ENCODE data around the gene HLA-DOA. TPM values are rescaled to one million over a fixed set of nuclear protein-coding genes. Genes with fewer than 3 reads are reported as not detected.
A peak's percentile ranks its signal among the peaks of the same experiment; 100 is the strongest.

Gene HLA-DOA
- total RNA-seq, 1 donor from 2014 or later, result not detected

- no peak for DNase-seq (ENCODE audit: low read depth)
These were observed 8.4 kb upstream of the HLA-DOA start for GRCh38 chr6:33017694-33018353.

DNA sequence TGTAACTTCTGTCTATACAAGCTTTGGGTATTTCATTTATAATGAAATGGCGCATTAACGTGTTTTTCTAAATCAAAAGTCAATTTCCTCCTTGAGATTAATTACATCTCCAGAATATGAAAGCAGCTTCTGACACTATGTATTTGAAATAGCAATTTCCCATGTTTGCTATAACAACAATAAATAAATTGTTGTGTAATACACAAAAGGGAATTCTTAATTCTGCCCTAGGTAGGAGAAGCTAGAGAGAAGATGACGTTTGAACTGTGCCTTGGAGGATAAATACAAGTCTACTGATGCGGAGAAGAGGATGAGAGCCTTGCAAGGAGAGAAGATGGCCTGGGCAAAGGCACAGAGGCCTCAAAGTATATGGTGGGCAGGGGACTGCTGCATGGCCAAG lies 7.6 kb upstream of the HLA-DOA start:
- no peak for DNase-seq (ENCODE audit: low read depth)

DNA sequence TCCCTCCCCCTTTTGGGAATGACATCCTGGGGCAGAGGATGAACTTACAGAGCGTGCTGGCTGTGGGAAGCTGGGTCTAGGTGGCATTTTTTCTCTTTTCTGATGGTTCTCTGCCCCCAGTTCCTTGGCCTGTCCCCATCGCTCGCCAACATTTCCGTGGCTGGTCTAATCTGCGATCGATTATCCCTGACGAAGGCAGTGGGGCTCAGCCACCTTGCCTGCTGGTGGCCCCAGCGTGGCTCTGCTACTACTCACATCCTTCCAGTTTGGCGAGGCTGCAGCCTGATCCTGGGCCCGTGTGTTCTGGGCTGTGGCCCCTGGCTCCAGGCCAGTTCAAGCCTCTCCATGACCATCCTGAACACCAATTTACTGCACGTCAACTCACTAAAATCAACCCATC lies 6.4 kb upstream of the HLA-DOA start:
- DNase-seq (ENCODE audit: low read depth), result no peak

- DNase-seq (ENCODE audit: low read depth), result peak; percentile 83
These were observed 5.6 kb upstream of the HLA-DOA start for GRCh38 chr6:33014841-33015634.

GRCh38 chr6:33013608-33014007 lies 4.2 kb upstream of the HLA-DOA start:
- no peak for DNase-seq (ENCODE audit: low read depth)

DNA sequence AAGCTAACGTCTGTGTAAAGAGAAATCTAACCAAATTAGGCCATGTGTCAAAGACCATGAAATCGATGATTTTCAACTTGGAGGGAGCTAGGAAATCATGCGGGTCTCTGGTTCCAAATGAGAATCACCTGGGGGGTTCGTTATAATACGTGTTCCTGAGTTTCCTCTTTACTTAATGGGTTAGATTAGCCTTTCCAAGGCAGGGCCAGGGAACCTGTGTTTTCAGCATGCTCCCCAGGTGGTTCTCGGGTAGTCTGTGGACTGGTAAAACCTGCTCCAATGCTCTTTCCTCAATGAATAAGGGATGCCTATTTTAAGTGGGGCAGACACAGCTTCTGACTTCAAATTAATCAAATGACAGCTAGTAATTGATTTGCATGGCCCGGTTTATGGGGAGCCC lies 965 bp upstream of the HLA-DOA start:
- no peak for DNase-seq (ENCODE audit: low read depth)

- no peak for DNase-seq (ENCODE audit: low read depth)
These were observed 1.5 kb downstream of the HLA-DOA start for GRCh38 chr6:33007831-33008400.

DNA sequence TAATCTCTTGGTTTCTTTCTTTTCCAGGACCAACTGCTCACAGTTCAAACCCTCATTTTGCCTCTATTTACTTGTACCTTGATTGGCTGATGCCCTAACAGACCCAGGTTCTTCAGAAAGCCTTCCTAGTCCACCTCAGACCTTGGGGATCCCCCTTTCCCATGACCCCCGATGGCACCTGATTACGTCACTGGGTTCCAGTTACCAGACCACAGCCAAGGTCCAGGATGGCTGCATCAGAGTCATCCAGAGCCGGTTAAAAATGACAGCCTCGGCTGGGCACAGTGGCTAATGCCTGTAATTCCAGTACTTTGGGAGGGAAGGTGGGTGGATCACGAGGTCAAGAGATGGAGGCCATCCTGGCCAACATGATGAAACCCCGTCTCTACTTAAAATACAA lies 4.5 kb downstream of the HLA-DOA start:
- no peak for DNase-seq (ENCODE audit: low read depth)

- DNase-seq (ENCODE audit: low read depth), result no peak
These were observed 7.7 kb downstream of the HLA-DOA start for GRCh38 chr6:33001685-33002084.

DNA sequence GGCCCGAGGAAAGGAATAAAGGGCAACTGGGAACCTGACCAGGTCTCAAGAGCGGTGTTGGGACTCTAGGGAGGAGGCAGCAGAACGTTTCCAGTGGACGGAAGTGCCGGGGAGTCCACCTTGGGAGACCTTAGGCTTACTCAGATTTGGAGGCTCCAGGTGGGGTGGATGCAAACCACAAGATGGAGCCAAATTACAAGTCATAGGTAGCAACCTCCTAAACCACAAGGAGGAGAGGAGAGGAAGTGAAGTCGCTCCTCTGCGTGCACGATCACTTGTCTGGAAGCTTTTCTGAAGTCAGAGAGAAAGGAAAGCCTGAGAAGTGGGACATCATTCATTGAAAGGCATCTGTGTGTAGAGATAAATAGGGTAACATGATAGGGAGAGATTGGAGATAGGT lies 9.3 kb downstream of the HLA-DOA start:
- no peak for DNase-seq (ENCODE audit: low read depth)

GRCh38 chr6:32995448-32995847 lies 13.9 kb downstream of the HLA-DOA start:
- no peak for DNase-seq (ENCODE audit: low read depth)

- no peak for DNase-seq (ENCODE audit: low read depth)
These were observed 15.9 kb downstream of the HLA-DOA start for GRCh38 chr6:32993363-32993973.

- no peak for DNase-seq (ENCODE audit: low read depth)
These were observed 17.4 kb downstream of the HLA-DOA start for GRCh38 chr6:32991972-32992371.

GRCh38 chr6:32989368-32989767 lies 20.0 kb downstream of the HLA-DOA start:
- DNase-seq (ENCODE audit: low read depth), result no peak

- peak; percentile 88 for DNase-seq (ENCODE audit: low read depth)
These were observed 24.6 kb downstream of the HLA-DOA start for GRCh38 chr6:32984622-32985389.

- no peak for DNase-seq (ENCODE audit: low read depth)
These were observed 25.3 kb downstream of the HLA-DOA start for GRCh38 chr6:32983964-32984621.

DNA sequence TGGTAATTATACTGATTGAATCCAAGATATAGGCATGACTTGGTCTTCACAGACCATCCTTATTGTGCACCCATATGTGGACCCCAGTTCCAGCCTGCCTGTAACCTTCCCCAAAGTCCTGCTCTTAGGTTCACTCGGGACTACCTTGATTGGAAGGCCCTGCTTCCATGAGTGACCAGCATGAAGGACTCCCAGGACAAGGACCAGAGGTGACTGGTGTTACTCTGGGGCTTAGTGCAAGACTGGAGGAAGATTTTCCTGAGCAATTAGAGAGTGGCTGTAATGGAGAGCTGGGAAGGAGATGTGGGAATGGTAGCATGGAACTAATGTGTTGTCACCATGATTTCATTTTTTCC lies 25.9 kb downstream of the HLA-DOA start:
- DNase-seq (ENCODE audit: low read depth), result peak; percentile 6

GRCh38 chr6:32982702-32983492 lies 26.5 kb downstream of the HLA-DOA start:
- DNase-seq (ENCODE audit: low read depth), result peak; percentile 4

GRCh38 chr6:32982084-32982701 lies 27.2 kb downstream of the HLA-DOA start:
- DNase-seq (ENCODE audit: low read depth), result peak; percentile 27

Measured in myocyte (in vitro differentiated cells).